ENCODE data around the gene SLC4A9. TPM values are rescaled to one million over a fixed set of nuclear protein-coding genes. Genes with fewer than 3 reads are reported as not detected.
"Not testable (repeated sequence)": the region's sequence is repeated elsewhere in the genome, so short reads cannot be mapped to it uniquely, and the experiment has no call there.

The SLC4A9 gene
- total RNA-seq, 2 donors from 2014 or later = 0.07 to 0.56 TPM

DNA sequence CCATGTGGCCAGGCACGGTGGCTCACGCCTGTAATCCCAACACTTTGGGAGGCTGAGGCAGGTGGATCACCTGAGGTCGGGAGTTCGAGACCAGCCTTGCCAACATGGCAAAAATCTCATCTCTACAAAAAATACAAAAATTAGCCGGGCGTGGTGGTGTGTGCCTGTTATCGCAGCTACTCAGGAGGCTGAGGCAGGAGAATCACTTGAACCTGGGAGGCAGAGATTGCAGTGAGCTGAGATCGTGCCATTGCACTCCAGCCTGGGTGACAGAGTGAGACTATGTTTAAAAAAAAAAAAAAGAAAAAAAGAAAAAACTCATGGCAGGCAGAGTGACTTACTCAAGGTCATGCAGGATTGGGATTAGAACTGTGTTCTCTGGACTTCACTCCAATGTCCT, 16.1 kb upstream of the SLC4A9 start:
- H3K4me1 Mint-ChIP-seq (ENCODE audit: low read depth) = peaks cover 61% of the 10 kb centered on the region
- peak overlapping the region; percentile 55 for H3K27ac Mint-ChIP-seq
- H3K27me3 Mint-ChIP-seq (ENCODE audit: low read depth); ATAC-seq (replicated peaks in 1 of 2); H3K36me3 Mint-ChIP-seq (ENCODE audit: insufficient read depth in 2 of 2); H3K9me3 Mint-ChIP-seq; DNase-seq: not testable (repeated sequence)
- peak overlapping the region; percentile 82 to 85 for H3K4me3 Mint-ChIP-seq

DNA sequence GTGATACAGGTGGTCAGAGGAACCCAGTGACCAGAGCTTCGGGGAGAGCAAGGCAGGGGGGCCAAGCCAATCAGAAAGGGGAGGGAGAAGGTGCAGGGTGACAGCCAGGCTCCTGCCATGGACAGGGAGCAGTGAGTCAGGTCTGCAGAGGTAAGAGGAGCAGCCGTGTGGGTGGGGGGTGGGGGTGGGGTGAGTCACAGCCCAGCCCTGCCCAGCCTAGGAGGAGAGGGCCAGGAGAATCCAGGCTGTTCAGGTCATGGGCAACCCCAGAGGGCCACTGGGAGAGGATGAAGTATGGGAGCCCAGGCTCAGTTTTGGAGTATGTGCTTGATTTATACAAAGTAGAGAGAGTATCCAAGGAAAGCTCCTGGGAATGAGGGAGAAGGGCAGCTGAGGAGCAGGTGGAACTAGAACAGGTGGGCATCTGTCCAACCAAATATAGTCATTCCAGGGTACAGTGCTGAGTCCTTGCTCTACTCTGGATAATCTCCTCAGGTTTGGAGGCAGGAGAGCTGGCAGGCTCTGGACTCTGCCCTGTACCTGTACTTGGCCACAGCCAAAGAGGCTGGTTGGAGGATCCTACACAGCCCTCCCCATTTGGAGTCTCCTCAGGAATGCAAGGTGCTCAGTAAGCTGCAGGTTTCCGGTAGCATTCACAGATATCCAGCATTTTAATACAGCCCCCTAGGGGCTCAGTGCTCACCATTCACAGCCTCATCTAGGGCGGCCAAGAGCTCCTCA, 15.1 kb upstream of the SLC4A9 start:
- Mint-ChIP-seq H3K4me1 (ENCODE audit: low read depth) (peaks cover 61% of the 10 kb centered on the region), H3K27ac (no peak overlapping the region), H3K36me3 (ENCODE audit: insufficient read depth in 2 of 2) (peaks cover 5 to 7% of the 10 kb centered on the region in 2 donors), H3K27me3 (ENCODE audit: low read depth) (no peaks in the 10 kb centered on the region), H3K9me3 (no peaks in the 10 kb centered on the region), H3K4me3 (peak overlapping the region; percentile 82 to 85)
- ATAC-seq (replicated peaks in 1 of 2) (peak; percentile 44 to 48), DNase-seq (peak; percentile 39 to 41)

DNA sequence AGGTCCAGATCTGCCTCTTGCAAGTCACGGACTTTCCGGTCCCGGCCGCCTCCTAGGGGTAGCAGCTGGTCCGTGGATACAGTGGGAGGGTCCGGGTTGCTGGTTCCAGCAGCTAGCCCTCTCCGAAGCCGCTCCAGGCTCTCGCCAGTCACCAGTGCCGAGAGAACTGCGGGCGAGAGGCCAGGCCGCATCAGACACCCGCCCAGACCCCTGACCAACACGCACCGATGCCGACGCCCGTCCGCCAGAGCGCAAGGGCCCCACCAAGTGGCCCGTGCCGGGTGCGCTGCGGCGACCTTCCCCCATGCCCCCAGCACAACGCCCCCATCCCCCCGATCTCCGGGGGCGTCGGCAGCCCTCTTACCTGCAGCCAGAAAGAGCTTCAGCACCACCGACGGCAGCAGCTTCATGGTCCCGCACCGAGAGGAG, 14.1 kb upstream of the SLC4A9 start:
- Mint-ChIP-seq H3K27ac (no peak overlapping the region), H3K4me3 (peak overlapping the region; percentile 82 to 85), H3K27me3 (ENCODE audit: low read depth) (no peaks in the 10 kb centered on the region), H3K9me3 (no peaks in the 10 kb centered on the region), H3K4me1 (ENCODE audit: low read depth) (peaks cover 56% of the 10 kb centered on the region), H3K36me3 (ENCODE audit: insufficient read depth in 2 of 2) (peaks cover 4 to 5% of the 10 kb centered on the region in 2 donors)
- DNase-seq = peak in 1 of 2 donors; percentile 29
- ATAC-seq (replicated peaks in 1 of 2) = peak in 1 of 2 donors; percentile 39

DNA sequence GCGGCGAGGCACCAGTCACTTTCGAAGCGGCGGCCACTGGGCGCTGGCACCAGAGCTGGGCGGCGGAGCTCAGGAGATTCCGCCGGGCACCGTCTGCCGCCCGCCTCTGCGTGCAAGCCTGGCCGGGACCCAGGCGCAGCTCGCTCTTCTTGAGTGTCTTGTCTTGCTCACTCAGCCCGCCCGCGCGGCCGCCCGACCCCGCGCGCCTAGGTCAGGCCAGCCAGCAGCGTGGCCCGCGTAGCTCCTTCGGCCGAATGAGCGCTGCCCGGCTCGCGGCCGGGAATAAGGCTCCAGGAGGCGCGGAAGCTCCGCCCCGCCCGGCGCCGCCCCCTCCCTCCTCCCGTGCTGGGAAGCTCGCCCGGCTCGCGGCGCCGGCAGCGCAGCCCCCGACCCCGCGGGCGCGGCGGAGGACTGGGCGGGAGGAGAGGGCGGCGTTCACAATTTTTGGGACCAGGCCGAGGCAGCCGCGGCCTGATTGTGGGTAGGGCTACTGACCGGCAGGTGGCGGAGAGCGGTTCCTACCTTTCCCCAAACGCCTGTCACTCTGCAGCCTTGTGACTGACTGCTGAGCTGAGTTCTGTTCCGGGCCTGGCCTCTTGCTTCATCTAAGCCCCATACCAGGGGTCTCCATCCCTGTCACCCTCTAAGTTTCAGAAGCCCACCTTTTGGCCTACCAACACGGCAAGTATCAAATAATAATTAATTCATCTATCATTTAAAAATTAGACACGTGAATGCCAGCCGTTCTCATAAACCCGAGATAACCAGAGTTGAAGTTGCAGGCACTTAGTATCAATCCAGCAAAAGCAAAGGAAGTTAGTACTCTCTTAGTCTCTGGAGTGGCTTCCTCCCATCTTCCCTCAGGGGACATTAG, 13.4 kb upstream of the SLC4A9 start, which contains the start of gene HBEGF:
HBEGF (minus strand) TSS at position 256 of the 874 bp plus-strand sequence. CDS start 275 bp downstream, outside the sequence.
- ATAC-seq (replicated peaks in 1 of 2) (peak; percentile 71 to 74), DNase-seq (peak; percentile 54 to 66)
- peaks cover 4 to 5% of the 10 kb centered on the region in 2 donors for H3K36me3 Mint-ChIP-seq (ENCODE audit: insufficient read depth in 2 of 2)
- peak within 1 kb of the TSS; percentile 16 for H3K27ac Mint-ChIP-seq
- no peaks in the 10 kb centered on the region for H3K27me3 Mint-ChIP-seq (ENCODE audit: low read depth)
- H3K4me3 Mint-ChIP-seq = peak within 1 kb of the TSS; percentile 82 to 85
- peaks cover 56% of the 10 kb centered on the region for H3K4me1 Mint-ChIP-seq (ENCODE audit: low read depth)
- H3K9me3 Mint-ChIP-seq = no peaks in the 10 kb centered on the region

DNA sequence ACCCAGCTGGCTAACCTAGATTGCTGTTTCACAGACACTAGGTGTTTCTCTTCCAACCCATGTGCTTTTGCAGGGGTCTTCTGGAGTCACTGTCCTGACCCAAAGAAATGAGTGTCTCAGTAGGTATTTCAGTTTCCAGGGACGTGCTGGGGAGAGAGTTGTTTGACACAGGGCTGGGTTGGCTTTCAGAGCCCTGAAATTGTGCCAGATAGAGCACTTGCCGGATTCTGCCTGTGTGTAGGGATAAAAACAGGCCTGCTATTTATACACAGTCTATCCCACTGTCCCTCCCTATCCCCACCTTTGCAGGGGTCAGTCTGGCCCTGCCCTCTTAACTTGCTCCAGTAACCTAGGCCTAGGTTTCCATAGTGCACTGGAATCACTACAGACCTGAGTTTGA, 12.6 kb upstream of the SLC4A9 start:
- Mint-ChIP-seq H3K27me3 (ENCODE audit: low read depth) (no peaks in the 10 kb centered on the region), H3K9me3 (no peaks in the 10 kb centered on the region), H3K36me3 (ENCODE audit: insufficient read depth in 2 of 2) (peaks cover 2% of the 10 kb centered on the region in 2 donors), H3K4me1 (ENCODE audit: low read depth) (peaks cover 50% of the 10 kb centered on the region), H3K27ac (no peak overlapping the region), H3K4me3 (peak overlapping the region; percentile 60 to 72)
- DNase-seq = no peak
- ATAC-seq (replicated peaks in 1 of 2) = no peak

DNA sequence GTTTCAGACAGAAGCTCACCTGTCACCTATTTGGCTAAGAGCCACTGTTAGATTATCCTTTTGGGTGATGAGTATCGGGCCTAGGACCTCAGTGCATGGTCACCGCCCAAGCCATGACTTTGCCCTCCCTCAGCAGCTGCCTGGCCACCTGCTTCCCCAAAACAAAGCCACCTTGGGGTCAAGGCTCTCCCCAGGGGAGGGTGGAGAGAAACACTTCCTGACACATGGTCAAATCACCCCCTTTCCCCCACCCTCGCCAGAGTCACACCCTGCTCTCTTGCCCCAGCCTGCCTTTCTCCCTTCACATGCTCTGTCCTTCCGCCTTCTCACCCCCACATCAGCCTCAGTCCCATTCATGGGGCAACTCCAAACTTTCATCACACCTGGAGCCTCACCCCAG, 11.9 kb upstream of the SLC4A9 start:
- no peak overlapping the region for H3K4me3 Mint-ChIP-seq
- no peak overlapping the region for H3K27ac Mint-ChIP-seq
- peaks cover 2% of the 10 kb centered on the region in 2 donors for H3K36me3 Mint-ChIP-seq (ENCODE audit: insufficient read depth in 2 of 2)
- peaks cover 43% of the 10 kb centered on the region for H3K4me1 Mint-ChIP-seq (ENCODE audit: low read depth)
- no peaks in the 10 kb centered on the region for H3K9me3 Mint-ChIP-seq
- DNase-seq = no peak
- no peak for ATAC-seq (replicated peaks in 1 of 2)
- no peaks in the 10 kb centered on the region for H3K27me3 Mint-ChIP-seq (ENCODE audit: low read depth)

DNA sequence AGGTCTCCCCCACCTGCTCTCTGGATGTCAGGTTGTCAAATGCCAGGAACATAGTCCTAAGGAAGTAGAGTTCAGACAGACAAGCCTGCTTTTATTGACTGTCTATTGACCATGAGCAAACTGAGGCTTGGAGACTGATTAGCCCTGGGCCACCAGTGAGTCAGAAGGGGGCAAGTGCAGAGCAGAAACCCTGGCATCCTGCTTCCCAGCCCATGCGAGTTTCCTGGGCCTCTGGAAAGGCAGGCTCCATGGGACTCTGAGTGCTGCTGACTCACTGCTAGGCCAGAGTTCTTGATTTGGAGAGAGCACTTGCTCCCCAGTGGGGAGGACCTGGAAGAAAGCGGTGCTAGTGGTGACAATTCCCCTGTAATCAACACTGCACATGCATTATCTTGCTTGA, 10.8 kb upstream of the SLC4A9 start:
- Mint-ChIP-seq H3K4me1 (ENCODE audit: low read depth) (peaks cover 31% of the 10 kb centered on the region), H3K27me3 (ENCODE audit: low read depth) (no peaks in the 10 kb centered on the region), H3K9me3 (no peaks in the 10 kb centered on the region), H3K4me3 (no peak overlapping the region), H3K27ac (no peak overlapping the region), H3K36me3 (ENCODE audit: insufficient read depth in 2 of 2) (peaks cover 2% of the 10 kb centered on the region in 2 donors)
- DNase-seq = no peak
- no peak for ATAC-seq (replicated peaks in 1 of 2)

DNA sequence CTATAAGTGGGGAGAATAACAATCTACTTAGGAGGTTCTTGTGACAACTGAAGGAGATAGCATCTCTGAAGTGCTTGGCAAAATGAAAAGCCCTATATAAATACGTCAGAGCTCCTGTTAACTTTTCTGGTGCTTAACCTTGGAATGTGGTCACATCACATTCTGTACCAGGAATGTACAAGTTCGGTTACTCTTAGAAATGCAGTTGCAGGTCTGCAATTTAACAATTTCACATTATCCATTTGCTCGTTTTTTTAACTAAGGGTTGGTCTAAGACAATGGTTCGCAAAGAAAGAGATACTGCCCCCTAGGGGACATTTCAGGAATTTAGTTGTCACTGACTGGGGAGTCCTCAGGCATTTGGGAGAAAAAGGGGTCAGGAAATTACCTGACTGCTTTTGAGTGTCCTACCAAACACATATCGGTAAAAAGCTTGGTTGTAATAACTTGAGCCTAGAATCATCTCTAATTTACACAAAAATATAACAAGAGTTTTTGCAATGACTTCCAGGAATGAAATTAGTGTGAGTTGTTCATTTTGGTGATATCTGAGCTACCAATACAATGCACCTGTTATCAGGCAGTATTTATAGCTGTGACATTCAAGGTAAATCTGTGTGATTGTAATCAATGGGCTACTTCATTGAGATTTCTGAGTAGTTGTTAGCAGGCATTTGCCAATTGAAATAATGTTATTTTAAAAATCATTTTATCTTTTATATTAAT, 8.2 kb upstream of the SLC4A9 start:
- H3K4me1 Mint-ChIP-seq (ENCODE audit: low read depth) = peaks cover 15% of the 10 kb centered on the region
- DNase-seq (peak; percentile 67 to 81), ATAC-seq (replicated peaks in 1 of 2) (peak; percentile 85 to 87)
- H3K4me3 Mint-ChIP-seq = peak overlapping the region in 1 of 2 donors; percentile 39
- no peaks in the 10 kb centered on the region for H3K36me3 Mint-ChIP-seq (ENCODE audit: insufficient read depth in 2 of 2)
- H3K27ac Mint-ChIP-seq = no peak overlapping the region
- H3K9me3 Mint-ChIP-seq = no peaks in the 10 kb centered on the region
- no peaks in the 10 kb centered on the region for H3K27me3 Mint-ChIP-seq (ENCODE audit: low read depth)

DNA sequence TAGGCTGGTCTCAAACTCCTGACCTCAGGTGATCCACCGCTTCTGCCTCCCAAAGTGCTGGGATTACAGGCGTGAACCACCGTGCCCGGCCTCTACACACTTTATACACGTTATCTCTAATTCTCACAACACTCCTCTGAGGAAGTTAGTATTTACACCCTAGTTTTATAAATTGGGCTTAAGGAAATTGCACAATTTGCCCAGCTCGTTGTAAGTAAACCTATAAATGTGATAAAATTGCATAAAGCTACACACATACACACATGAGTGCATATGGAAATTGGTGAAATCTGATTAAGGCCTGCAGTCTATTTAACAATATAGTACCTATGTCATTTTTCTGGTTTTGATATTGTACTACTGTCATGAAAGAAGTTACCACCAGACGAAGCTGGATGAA, 4.4 kb upstream of the SLC4A9 start:
- H3K4me1 Mint-ChIP-seq (ENCODE audit: low read depth) = peaks cover 13% of the 10 kb centered on the region
- no peak overlapping the region for H3K4me3 Mint-ChIP-seq
- H3K27me3 Mint-ChIP-seq (ENCODE audit: low read depth) = no peaks in the 10 kb centered on the region
- no peak for DNase-seq
- H3K36me3 Mint-ChIP-seq (ENCODE audit: insufficient read depth in 2 of 2) = no peaks in the 10 kb centered on the region
- ATAC-seq (replicated peaks in 1 of 2) = no peak
- H3K9me3 Mint-ChIP-seq = no peaks in the 10 kb centered on the region
- no peak overlapping the region for H3K27ac Mint-ChIP-seq

DNA sequence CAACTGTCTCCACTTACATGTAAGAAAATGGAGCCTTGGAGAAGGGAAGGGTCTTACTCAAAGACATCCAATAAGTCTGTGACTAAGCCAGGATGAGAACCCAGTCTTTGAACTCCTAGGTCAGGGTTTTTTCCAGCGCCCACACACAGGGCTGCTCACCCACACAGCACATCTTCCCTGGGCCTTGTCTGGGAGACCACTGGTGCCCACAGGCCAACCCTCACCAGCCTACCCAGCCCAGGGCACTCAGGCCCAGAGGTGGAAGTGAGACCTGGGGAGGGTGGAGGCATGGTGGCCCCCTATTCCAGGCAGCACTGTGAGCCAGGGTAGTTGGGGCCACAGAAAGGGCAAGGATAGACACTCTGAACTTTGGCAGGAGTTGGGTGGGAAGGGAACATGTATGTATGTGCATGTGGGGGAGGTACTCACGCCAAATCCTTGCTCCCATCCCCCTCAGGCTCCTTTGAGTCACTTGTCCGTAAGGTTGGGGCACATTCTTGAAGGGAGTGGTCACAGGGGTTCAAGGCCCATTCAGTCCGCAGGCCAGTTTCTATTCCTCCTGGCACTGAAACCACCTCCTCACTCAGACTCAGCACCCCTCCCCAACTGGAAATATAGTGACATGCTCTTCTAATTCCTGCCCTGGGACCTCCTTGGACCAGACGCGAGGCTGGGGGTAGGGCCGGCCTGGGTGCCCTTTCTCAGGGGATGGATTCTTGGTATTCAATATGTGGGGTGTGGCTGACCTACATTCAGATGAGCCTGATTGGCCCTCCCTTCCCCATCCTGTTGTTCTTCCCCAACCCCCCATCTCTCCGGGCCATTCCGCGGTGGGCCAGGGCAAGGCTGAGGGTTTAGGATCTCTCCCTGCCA, 2.9 kb upstream of the SLC4A9 start:
- Mint-ChIP-seq H3K36me3 (ENCODE audit: insufficient read depth in 2 of 2) (no peaks in the 10 kb centered on the region), H3K27ac (no peak overlapping the region), H3K4me3 (peak overlapping the region; percentile 76 to 86), H3K27me3 (ENCODE audit: low read depth) (no peaks in the 10 kb centered on the region), H3K4me1 (ENCODE audit: low read depth) (peaks cover 8% of the 10 kb centered on the region), H3K9me3 (no peaks in the 10 kb centered on the region)
- DNase-seq (no peak), ATAC-seq (replicated peaks in 1 of 2) (peak; percentile 49 to 52)

DNA sequence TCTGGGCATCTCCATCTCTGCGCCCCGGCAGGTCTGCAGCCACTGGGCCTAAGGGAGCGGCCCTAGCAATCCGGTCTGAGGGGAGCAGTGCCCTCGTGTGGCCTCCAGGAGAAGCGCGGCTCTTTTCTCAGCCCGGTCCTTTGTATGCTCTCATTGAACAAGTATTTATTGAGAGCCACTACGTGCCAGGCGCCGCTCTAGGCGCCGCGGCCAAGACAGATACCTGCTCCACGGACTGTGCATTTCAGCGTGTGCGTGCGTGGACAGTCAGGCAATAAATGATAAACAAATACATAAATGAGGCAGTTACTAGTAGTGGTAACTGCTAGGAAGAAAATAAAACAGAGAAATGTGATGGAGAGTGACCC, 2.3 kb upstream of the SLC4A9 start:
- ATAC-seq (replicated peaks in 1 of 2) (peak; percentile 97 to 98), DNase-seq (peak; percentile 81 to 83)
- Mint-ChIP-seq H3K27ac (peak overlapping the region; percentile 82), H3K9me3 (no peaks in the 10 kb centered on the region), H3K4me3 (peak overlapping the region; percentile 76 to 86), H3K27me3 (ENCODE audit: low read depth) (no peaks in the 10 kb centered on the region), H3K4me1 (ENCODE audit: low read depth) (peaks cover 8% of the 10 kb centered on the region), H3K36me3 (ENCODE audit: insufficient read depth in 2 of 2) (no peaks in the 10 kb centered on the region)

DNA sequence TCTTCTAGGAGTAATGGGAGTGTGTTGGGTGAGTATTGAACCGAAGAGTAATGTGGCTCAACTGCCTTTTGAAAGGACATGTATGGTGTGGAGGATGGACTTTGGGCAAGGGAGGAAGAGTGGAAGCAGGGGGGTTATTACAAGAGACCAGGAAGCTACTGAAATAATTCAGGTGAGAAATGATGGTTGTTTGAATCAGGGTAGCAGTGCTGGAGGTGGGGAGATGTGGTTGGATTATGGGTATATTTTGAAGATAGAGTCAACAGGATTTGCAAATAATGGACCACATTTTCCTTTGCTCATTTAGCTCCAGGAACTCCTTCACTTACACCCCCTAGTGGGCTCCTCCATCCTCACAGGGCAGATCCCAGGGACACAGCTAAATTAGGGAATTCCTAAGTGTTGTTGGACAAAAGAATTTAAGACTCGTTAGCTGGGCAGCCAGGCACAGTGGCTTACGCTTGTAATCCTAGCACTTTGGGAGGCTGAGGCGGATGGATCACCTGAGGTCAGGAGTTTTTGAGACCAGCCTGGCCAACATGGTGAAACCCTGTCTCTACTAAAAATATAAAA, 1.2 kb upstream of the SLC4A9 start:
- no peak overlapping the region for H3K4me3 Mint-ChIP-seq
- ATAC-seq (replicated peaks in 1 of 2) (no peak), DNase-seq (no peak)
- H3K36me3 Mint-ChIP-seq (ENCODE audit: insufficient read depth in 2 of 2) = no peaks in the 10 kb centered on the region
- H3K4me1 Mint-ChIP-seq (ENCODE audit: low read depth) = peaks cover 14% of the 10 kb centered on the region
- H3K27me3 Mint-ChIP-seq (ENCODE audit: low read depth) = no peaks in the 10 kb centered on the region
- no peak overlapping the region for H3K27ac Mint-ChIP-seq
- H3K9me3 Mint-ChIP-seq = no peaks in the 10 kb centered on the region

Data from activated T-cell treated with anti-CD3 and anti-CD28 coated beads, Interleukin-2, amount 50 U/mL, for 72 hours (primary cell).